GM23338 (cell line): ENCODE data around the gene ACP2. TPM values are rescaled to one million over a fixed set of nuclear protein-coding genes. Genes with fewer than 3 reads are reported as not detected.

ENCODE experiments used
- ATAC-seq: fragments of 200-7000 bp; cut with Tn5 transposase; 3 replicates; pipeline ENCODE4 v1.9.1; 2020
- DNase-seq: peaks from one replicate; pipeline ENCODE4 v3.0.0-alpha.2; 2015; ENCODE audit warnings: low spot score
- H2AFZ ChIP-seq: fragments of 200-600 bp; sonication (generic); 2 replicates; pipeline ENCODE4 v1.8.0; 2016; ENCODE audit warnings: antibody characterized with exemption, mild to moderate bottlenecking, moderate library complexity
- H3F3A ChIP-seq: fragments of 200-600 bp; sonication (generic); replicated peaks from 2 replicates; pipeline ENCODE4 v1.8.0; 2017; ENCODE audit warnings: antibody characterized with exemption, mixed run types, low read depth
- H3K27ac ChIP-seq: fragments of 200-600 bp; sonication (generic); 2 replicates; pipeline ENCODE4 v1.6.1; 2016; ENCODE audit warnings: low read depth
- H3K27me3 ChIP-seq: fragments of 200-600 bp; sonication (generic); 2 replicates; pipeline ENCODE4 v1.8.0; 2016; ENCODE audit warnings: mild to moderate bottlenecking, mixed run types, moderate library complexity; ENCODE audit not compliant: insufficient read depth
- H3K36me3 ChIP-seq: fragments of 200-600 bp; sonication (generic); 2 replicates; pipeline ENCODE4 v1.8.0; 2016; ENCODE audit warnings: mild to moderate bottlenecking; ENCODE audit not compliant: insufficient read depth
- H3K4me1 ChIP-seq: fragments of 200-600 bp; sonication (generic); 2 replicates; pipeline ENCODE4 v1.8.0; 2016; ENCODE audit warnings: mild to moderate bottlenecking, moderate library complexity; ENCODE audit not compliant: insufficient read depth
- H3K4me2 ChIP-seq: fragments of 200-600 bp; sonication (generic); 2 replicates; pipeline ENCODE4 v1.7.1; 2017; ENCODE audit warnings: mixed run types
- H3K4me3 ChIP-seq: fragments of 200-600 bp; sonication (generic); 2 replicates; pipeline ENCODE4 v1.6.1; 2016; ENCODE audit warnings: mixed run types
- H3K79me2 ChIP-seq: fragments of 200-600 bp; sonication (generic); replicated peaks from 2 replicates; pipeline ENCODE4 v1.8.0; 2017; ENCODE audit warnings: mild to moderate bottlenecking; ENCODE audit not compliant: insufficient read depth
- H3K9me2 ChIP-seq: fragments of 200-600 bp; sonication (generic); 2 replicates; pipeline ENCODE4 v1.8.0; 2017; ENCODE audit not compliant: insufficient read depth
- H4K20me1 ChIP-seq: fragments of 200-600 bp; sonication (generic); replicated peaks from 2 replicates; pipeline ENCODE4 v1.8.0; 2017; ENCODE audit warnings: mild to moderate bottlenecking; ENCODE audit not compliant: insufficient read depth
- H3K27ac Mint-ChIP-seq: 2 replicates; pipeline ENCODE4 v1.8.0; 2020; ENCODE audit warnings: inconsistent platforms, mild to moderate bottlenecking, moderate library complexity, mixed read lengths
- H3K27me3 Mint-ChIP-seq: 3 replicates; pipeline ENCODE4 v1.8.0; 2022; ENCODE audit warnings: low read depth, mild to moderate bottlenecking, moderate library complexity, mixed read lengths, inconsistent platforms; ENCODE audit not compliant: insufficient read depth, poor library complexity
- H3K36me3 Mint-ChIP-seq: 3 replicates; pipeline ENCODE4 v1.8.0; 2021; ENCODE audit warnings: low read depth, mild to moderate bottlenecking, inconsistent platforms, moderate library complexity, mixed read lengths
- H3K4me1 Mint-ChIP-seq: 3 replicates; pipeline ENCODE4 v1.8.0; 2020; ENCODE audit warnings: mild to moderate bottlenecking, inconsistent platforms, mixed read lengths
- H3K4me3 Mint-ChIP-seq: 3 replicates; pipeline ENCODE4 v1.8.0; 2021; ENCODE audit warnings: moderate library complexity, mild to moderate bottlenecking, inconsistent platforms, mixed read lengths
- H3K9me3 Mint-ChIP-seq: 3 replicates; pipeline ENCODE4 v1.8.0; 2020; ENCODE audit warnings: moderate library complexity, mild to moderate bottlenecking, inconsistent platforms, mixed read lengths
- CTCF ChIP-seq, 2 experiments: fragments of 200-600 bp in 1 of 2; sonication (generic) in 1 of 2; conservative IDR thresholded peaks; 2 replicates each; pipeline versions ENCODE4 v1.5.1 to v1.6.1; 2016 to 2017; ENCODE audit warnings: antibody characterized with exemption in 2 of 2, low read depth in 2 of 2, mild to moderate bottlenecking in 2 of 2, moderate library complexity in 1 of 2
- EZH2phosphoT487 ChIP-seq: fragments of 200-600 bp; sonication (generic); IDR thresholded peaks from one replicate; pipeline ENCODE4 v1.8.1; 2018; ENCODE audit warnings: antibody characterized with exemption; ENCODE audit not compliant: unreplicated experiment
- JUNB ChIP-seq: IDR thresholded peaks from one replicate; pipeline ENCODE4 v1.6.1; 2016; ENCODE audit warnings: antibody characterized with exemption; ENCODE audit not compliant: unreplicated experiment
- NANOG ChIP-seq: IDR thresholded peaks from 2 replicates; pipeline ENCODE4 v1.6.1; 2016; ENCODE audit warnings: antibody characterized with exemption, borderline replicate concordance
- POLR2AphosphoS5 ChIP-seq: IDR thresholded peaks from 2 replicates; pipeline ENCODE4 v1.6.1; 2016; ENCODE audit warnings: antibody characterized with exemption, low read depth
- STAT1 ChIP-seq: IDR thresholded peaks from one replicate; pipeline ENCODE4 v1.6.1; 2016; ENCODE audit warnings: antibody characterized with exemption; ENCODE audit not compliant: unreplicated experiment
- ZNF114 ChIP-seq: fragments of 250-450 bp; sonication (Bioruptor Pico); IDR thresholded peaks from 2 replicates; pipeline ENCODE4 v1.5.0; 2020; ENCODE audit warnings: mild to moderate bottlenecking, moderate library complexity
- ZNF331 ChIP-seq: fragments of 250-450 bp; sonication (Bioruptor Pico); IDR thresholded peaks from 2 replicates; pipeline ENCODE4 v1.5.0; 2020; ENCODE audit warnings: low read depth, mild to moderate bottlenecking, moderate library complexity
- polyA plus RNA-seq: library from polyadenylated mRNA; unstranded; fragments of >200 nt; fragmentation: Nextera tagmentation; extraction: Ambion mirVana; gene quantifications from 2 replicates; pipeline ENCODE4 v1.2.1, GENCODE V29; 2016
- total RNA-seq: library from RNA; depleted of rRNA; stranded (reverse); fragments of >200 nt; shearing (Covaris generic); gene quantifications from 2 replicates; pipeline ENCODE4 v1.2.3, GENCODE V29; 2014
- TF ChIP-seq, protein P1 (sequence below): IDR thresholded peaks from one replicate; pipeline ENCODE4 v1.6.1; 2018; ENCODE audit warnings: antibody characterized with exemption; ENCODE audit not compliant: unreplicated experiment
- TF ChIP-seq, protein P2 (sequence below): IDR thresholded peaks from 2 replicates; pipeline ENCODE4 v1.6.1; 2016; ENCODE audit warnings: antibody characterized with exemption

Gene ACP2
- total and polyA plus RNA-seq, 2 experiments from 2014 or later: 7.3 to 32.1 TPM

- no peaks in the 10 kb centered on the region; the same call in 2 of the 3 replicates for H3K36me3 Mint-ChIP-seq
- H3K4me3 Mint-ChIP-seq: no peak overlapping the region
- Histone ChIP-seq H2AFZ (no peak overlapping the region), H4K20me1 (no peaks in the 10 kb centered on the region), H3F3A (peaks cover 19% of the 10 kb centered on the region), H3K27me3 (no peaks in the 10 kb centered on the region), H3K4me1 (peaks cover 24% of the 10 kb centered on the region), H3K36me3 (no peaks in the 10 kb centered on the region; the same call in 1 of the 2 replicates), H3K4me3 (no peak overlapping the region), H3K4me2 (no peak overlapping the region), H3K27ac (no peak overlapping the region), H3K9me2 (no peaks in the 10 kb centered on the region), H3K79me2 (no peaks in the 10 kb centered on the region)
- peaks cover 5% of the 10 kb centered on the region for H3K27me3 Mint-ChIP-seq
- no peak for ATAC-seq
- H3K4me1 Mint-ChIP-seq: peaks cover 20% of the 10 kb centered on the region
- no peaks in the 10 kb centered on the region for H3K9me3 Mint-ChIP-seq
- TF ChIP-seq ZNF114 (CRISPR knock-in tag): no peak
- no peak for DNase-seq
- H3K27ac Mint-ChIP-seq: no peak overlapping the region
These were observed 15.9 kb upstream of the ACP2 start for GRCh38 chr11:47264521-47264920.

GRCh38 chr11:47264119-47264518, 15.5 kb upstream of the ACP2 start:
- Histone ChIP-seq H3K4me3 (no peak overlapping the region), H3K36me3 (no peaks in the 10 kb centered on the region; the same call in 1 of the 2 replicates), H3K79me2 (no peaks in the 10 kb centered on the region), H3K27me3 (no peaks in the 10 kb centered on the region), H4K20me1 (no peaks in the 10 kb centered on the region), H3K9me2 (no peaks in the 10 kb centered on the region), H3K4me2 (no peak overlapping the region), H3K27ac (no peak overlapping the region), H3F3A (peaks cover 19% of the 10 kb centered on the region), H2AFZ (no peak overlapping the region), H3K4me1 (peaks cover 28% of the 10 kb centered on the region)
- H3K27me3 Mint-ChIP-seq: peaks cover 3% of the 10 kb centered on the region
- H3K4me3 Mint-ChIP-seq: no peak overlapping the region
- H3K36me3 Mint-ChIP-seq: no peaks in the 10 kb centered on the region; the same call in 2 of the 3 replicates
- no peak for ATAC-seq
- no peaks in the 10 kb centered on the region for H3K9me3 Mint-ChIP-seq
- TF ChIP-seq, protein P1, sequence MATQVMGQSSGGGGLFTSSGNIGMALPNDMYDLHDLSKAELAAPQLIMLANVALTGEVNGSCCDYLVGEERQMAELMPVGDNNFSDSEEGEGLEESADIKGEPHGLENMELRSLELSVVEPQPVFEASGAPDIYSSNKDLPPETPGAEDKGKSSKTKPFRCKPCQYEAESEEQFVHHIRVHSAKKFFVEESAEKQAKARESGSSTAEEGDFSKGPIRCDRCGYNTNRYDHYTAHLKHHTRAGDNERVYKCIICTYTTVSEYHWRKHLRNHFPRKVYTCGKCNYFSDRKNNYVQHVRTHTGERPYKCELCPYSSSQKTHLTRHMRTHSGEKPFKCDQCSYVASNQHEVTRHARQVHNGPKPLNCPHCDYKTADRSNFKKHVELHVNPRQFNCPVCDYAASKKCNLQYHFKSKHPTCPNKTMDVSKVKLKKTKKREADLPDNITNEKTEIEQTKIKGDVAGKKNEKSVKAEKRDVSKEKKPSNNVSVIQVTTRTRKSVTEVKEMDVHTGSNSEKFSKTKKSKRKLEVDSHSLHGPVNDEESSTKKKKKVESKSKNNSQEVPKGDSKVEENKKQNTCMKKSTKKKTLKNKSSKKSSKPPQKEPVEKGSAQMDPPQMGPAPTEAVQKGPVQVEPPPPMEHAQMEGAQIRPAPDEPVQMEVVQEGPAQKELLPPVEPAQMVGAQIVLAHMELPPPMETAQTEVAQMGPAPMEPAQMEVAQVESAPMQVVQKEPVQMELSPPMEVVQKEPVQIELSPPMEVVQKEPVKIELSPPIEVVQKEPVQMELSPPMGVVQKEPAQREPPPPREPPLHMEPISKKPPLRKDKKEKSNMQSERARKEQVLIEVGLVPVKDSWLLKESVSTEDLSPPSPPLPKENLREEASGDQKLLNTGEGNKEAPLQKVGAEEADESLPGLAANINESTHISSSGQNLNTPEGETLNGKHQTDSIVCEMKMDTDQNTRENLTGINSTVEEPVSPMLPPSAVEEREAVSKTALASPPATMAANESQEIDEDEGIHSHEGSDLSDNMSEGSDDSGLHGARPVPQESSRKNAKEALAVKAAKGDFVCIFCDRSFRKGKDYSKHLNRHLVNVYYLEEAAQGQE: no peak
- TF ChIP-seq STAT1 (no peak), CTCF (conservative IDR thresholded peaks at IDR 0.05; ENCODE audit: low read depth in 2 of 2) (no peak), JUNB (no peak), EZH2phosphoT487 (no peak), ZNF114 (CRISPR knock-in tag) (no peak), POLR2AphosphoS5 (no peak), NANOG (no peak), ZNF331 (CRISPR knock-in tag) (no peak)
- TF ChIP-seq, protein P2, sequence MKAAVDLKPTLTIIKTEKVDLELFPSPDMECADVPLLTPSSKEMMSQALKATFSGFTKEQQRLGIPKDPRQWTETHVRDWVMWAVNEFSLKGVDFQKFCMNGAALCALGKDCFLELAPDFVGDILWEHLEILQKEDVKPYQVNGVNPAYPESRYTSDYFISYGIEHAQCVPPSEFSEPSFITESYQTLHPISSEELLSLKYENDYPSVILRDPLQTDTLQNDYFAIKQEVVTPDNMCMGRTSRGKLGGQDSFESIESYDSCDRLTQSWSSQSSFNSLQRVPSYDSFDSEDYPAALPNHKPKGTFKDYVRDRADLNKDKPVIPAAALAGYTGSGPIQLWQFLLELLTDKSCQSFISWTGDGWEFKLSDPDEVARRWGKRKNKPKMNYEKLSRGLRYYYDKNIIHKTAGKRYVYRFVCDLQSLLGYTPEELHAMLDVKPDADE: no peak
- peak overlapping the region; percentile 36; the same call in 1 of the 2 replicates for H3K27ac Mint-ChIP-seq
- H3K4me1 Mint-ChIP-seq: peaks cover 23% of the 10 kb centered on the region
- DNase-seq: no peak
